AG09309 (cell line): Measurements from ENCODE around the gene PEMT.

ENCODE experiments used
- DNase-seq: peaks from one replicate; pipeline ENCODE4 v3.0.0-alpha.2; 2010; ENCODE audit warnings: low read depth
- H3K4me3 ChIP-seq: 2 replicates; pipeline ENCODE4 v1.5.1; 2011; ENCODE audit warnings: mild to moderate bottlenecking, low read depth, low read length, moderate library complexity; ENCODE audit not compliant: control insufficient read depth
- CTCF ChIP-seq: IDR thresholded peaks from 2 replicates; pipeline ENCODE4 v1.5.1; 2011; ENCODE audit warnings: mild to moderate bottlenecking, low read depth, low read length, inconsistent platforms; ENCODE audit not compliant: insufficient read depth, control insufficient read depth; ENCODE audit errors: missing control alignments

PEMT gene

GRCh38 chr17:17506893-17507464 is 84.5 kb downstream of the PEMT start:
- no peak overlapping the region for H3K4me3 ChIP-seq
- TF ChIP-seq CTCF: no peak
- DNase-seq: no peak

GRCh38 chr17:17506181-17506741 is 85.2 kb downstream of the PEMT start:
- no peak for TF ChIP-seq CTCF
- DNase-seq: no peak
- no peak overlapping the region for H3K4me3 ChIP-seq

GRCh38 chr17:17505610-17506171 is 85.8 kb downstream of the PEMT start:
- no peak overlapping the region for H3K4me3 ChIP-seq
- TF ChIP-seq CTCF: no peak
- no peak for DNase-seq

- H3K4me3 ChIP-seq: no peak overlapping the region
- no peak for TF ChIP-seq CTCF
- no peak for DNase-seq
These were observed 86.4 kb downstream of the PEMT start for GRCh38 chr17:17505151-17505550.

GRCh38 chr17:17504341-17505140 is 87.0 kb downstream of the PEMT start:
- TF ChIP-seq CTCF: no peak
- DNase-seq: no peak
- no peak overlapping the region for H3K4me3 ChIP-seq

- TF ChIP-seq CTCF: no peak
- no peak overlapping the region for H3K4me3 ChIP-seq
- no peak for DNase-seq
These were observed 87.9 kb downstream of the PEMT start for GRCh38 chr17:17503566-17504130.
